PC-9 (cell line): ENCODE results near the gene MAST4. TPM values are rescaled to one million over a fixed set of nuclear protein-coding genes. Genes with fewer than 3 reads are reported as not detected.

Experiments
- BruUV-seq: library from RNA; stranded (reverse); fragments of 400-500 nt; replicated peaks from 2 replicates; lab custom pipeline; 2021; lab: Mats Ljungman, UMichigan
- CTCF ChIA-PET: fragments of 300-600 bp; sonication (Branson Sonifier 250); formaldehyde crosslinking; loops from one replicate; lab custom pipeline; 2022; ENCODE audit warnings: antibody characterized with exemption; lab: Charles Lee
- POLR2A ChIA-PET: fragments of 300-600 bp; sonication (Branson Sonifier 250); formaldehyde crosslinking; loops from one replicate; lab custom pipeline; 2022; ENCODE audit warnings: antibody characterized with exemption; ENCODE audit not compliant: unreplicated experiment; lab: Charles Lee
- DNase-seq, 2 experiments: peaks; one replicate each; pipeline versions ENCODE4 v3.0.0 to v3.0.0-alpha.2; 2015 to 2022; ENCODE audit warnings: mixed read lengths in 1 of 2
- H2AFZ ChIP-seq: fragments of 200-600 bp; sonication (generic); 2 replicates; pipeline ENCODE4 v1.8.1; 2017; ENCODE audit warnings: antibody characterized with exemption
- H3F3A ChIP-seq: fragments of 200-600 bp; sonication (generic); 2 replicates; pipeline ENCODE4 v1.8.1; 2017; ENCODE audit warnings: antibody characterized with exemption, mild to moderate bottlenecking, low read depth; ENCODE audit not compliant: insufficient read depth
- H3K27ac ChIP-seq: fragments of 200-600 bp; sonication (generic); 2 replicates; pipeline ENCODE4 v1.6.1; 2016; ENCODE audit warnings: mixed run types
- H3K27me3 ChIP-seq: fragments of 200-600 bp; sonication (generic); 2 replicates; pipeline ENCODE4 v1.6.1; 2016; ENCODE audit warnings: low read depth, mixed run types; ENCODE audit not compliant: insufficient read depth
- H3K36me3 ChIP-seq: fragments of 200-600 bp; sonication (generic); 2 replicates; pipeline ENCODE4 v1.6.1; 2016; ENCODE audit warnings: low read depth, mixed run types
- H3K4me1 ChIP-seq: fragments of 200-600 bp; sonication (generic); replicated peaks from 2 replicates; pipeline ENCODE4 v1.6.1; 2016; ENCODE audit warnings: mixed run types; ENCODE audit not compliant: insufficient read depth
- H3K4me2 ChIP-seq: fragments of 200-600 bp; sonication (generic); 2 replicates; pipeline ENCODE4 v1.6.1; 2017; ENCODE audit warnings: mixed run types
- H3K4me3 ChIP-seq: fragments of 200-600 bp; sonication (generic); 2 replicates; pipeline ENCODE4 v1.6.1; 2016; ENCODE audit warnings: mixed run types
- H3K79me2 ChIP-seq: fragments of 200-600 bp; sonication (generic); 2 replicates; pipeline ENCODE4 v1.6.1; 2017; ENCODE audit warnings: low read depth, mixed run types
- H3K9me2 ChIP-seq: fragments of 200-600 bp; sonication (generic); 2 replicates; pipeline ENCODE4 v1.8.1; 2017; ENCODE audit warnings: mild to moderate bottlenecking; ENCODE audit not compliant: insufficient read depth
- H3K9me3 ChIP-seq: fragments of 200-600 bp; sonication (generic); 2 replicates; pipeline ENCODE4 v1.8.1; 2016; ENCODE audit warnings: low read depth; ENCODE audit not compliant: insufficient read depth
- H4K20me1 ChIP-seq: fragments of 200-600 bp; sonication (generic); 2 replicates; pipeline ENCODE4 v1.8.1; 2017; ENCODE audit not compliant: insufficient read depth
- EZH2 ChIP-seq: fragments of 200-600 bp; sonication (generic); IDR thresholded peaks from 2 replicates; pipeline ENCODE4 v1.8.0; 2017; ENCODE audit warnings: antibody characterized with exemption, low read depth
- intact Hi-C: fragments of 100-400 bp; cut with micrococcal nuclease; formaldehyde crosslinking; loops from one replicate; pipeline ENCODE4 v1.10.0; 2022; ENCODE audit not compliant: unreplicated experiment
- total RNA-seq: library from RNA; stranded (reverse); gene quantifications from 2 replicates; pipeline ENCODE4 v1.2.3, GENCODE V29; 2021
- TF ChIP-seq, protein P1 (sequence below): fragments of 200-600 bp; sonication (generic); conservative IDR thresholded peaks from 2 replicates; pipeline ENCODE4 v1.6.1; 2017; ENCODE audit warnings: mixed run types, antibody characterized with exemption, mild to moderate bottlenecking, moderate library complexity

The MAST4 gene
- total RNA-seq, 1 experiment from 2014 or later, result 19.3 TPM

DNA sequence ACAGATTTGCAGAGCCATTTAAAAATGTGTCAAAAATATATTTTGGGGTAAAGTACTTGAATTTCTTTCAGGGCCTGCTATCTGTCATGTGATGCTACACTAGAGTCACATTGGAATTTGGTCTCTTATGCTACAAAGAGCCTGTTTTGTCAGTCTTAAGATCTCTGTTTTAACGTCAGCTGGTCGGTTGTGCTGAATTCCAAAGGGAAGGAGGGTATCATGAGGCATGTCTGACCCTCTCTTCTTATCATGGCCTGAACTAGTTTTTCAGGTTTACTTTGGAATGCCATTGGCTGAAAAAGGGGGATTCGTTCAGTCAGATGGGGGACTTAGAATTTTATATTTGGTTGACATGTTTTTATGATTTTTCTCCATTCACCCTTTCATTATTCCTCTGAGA lies 309.8 kb downstream of the MAST4 start:
- no peak for DNase-seq
- H3K9me2 ChIP-seq, result no peaks in the 10 kb centered on the region
- BruUV-seq, result no TSS peak
- no peaks in the 10 kb centered on the region for H3K79me2 ChIP-seq
- no peaks in the 10 kb centered on the region; the same call in 1 of the 2 replicates for H3K9me3 ChIP-seq
- no peak overlapping the region for H3K27ac ChIP-seq
- intact Hi-C loops, result no loop called here
- ChIA-PET CTCF (no interaction called here), POLR2A (no interaction called here)
- TF ChIP-seq EZH2, result no peak
- H3K27me3 ChIP-seq, result no peaks in the 10 kb centered on the region
- no peak overlapping the region for H3K4me3 ChIP-seq
- H3K36me3 ChIP-seq, result no peaks in the 10 kb centered on the region
- no peaks in the 10 kb centered on the region for H3F3A ChIP-seq
- H4K20me1 ChIP-seq, result no peaks in the 10 kb centered on the region
- no peak overlapping the region for H2AFZ ChIP-seq
- H3K4me1 ChIP-seq, result no peaks in the 10 kb centered on the region
- H3K4me2 ChIP-seq, result no peak overlapping the region

DNA sequence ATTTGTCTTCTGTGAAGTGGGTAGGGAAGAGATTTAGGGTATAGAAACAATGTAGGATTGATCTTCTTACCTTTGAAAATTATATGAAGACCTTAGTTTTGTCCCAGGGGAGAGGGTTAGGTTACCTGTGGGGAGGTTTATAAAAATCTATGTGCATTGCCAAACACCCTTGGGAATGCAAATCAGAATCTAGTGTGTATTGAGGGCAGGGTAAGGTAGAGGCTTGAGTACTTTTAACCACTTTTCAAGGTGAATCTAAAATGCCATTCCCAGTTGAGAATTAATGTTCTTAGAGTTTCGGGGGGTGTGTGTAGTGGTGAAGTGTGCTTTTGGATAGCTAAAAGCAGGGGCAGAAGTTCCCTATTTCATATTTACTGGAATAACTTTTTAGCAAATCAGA lies 312.0 kb downstream of the MAST4 start:
- POLR2A ChIA-PET, result no interaction called here
- BruUV-seq, result no TSS peak
- no peaks in the 10 kb centered on the region for H3K4me1 ChIP-seq
- TF ChIP-seq, protein P1, sequence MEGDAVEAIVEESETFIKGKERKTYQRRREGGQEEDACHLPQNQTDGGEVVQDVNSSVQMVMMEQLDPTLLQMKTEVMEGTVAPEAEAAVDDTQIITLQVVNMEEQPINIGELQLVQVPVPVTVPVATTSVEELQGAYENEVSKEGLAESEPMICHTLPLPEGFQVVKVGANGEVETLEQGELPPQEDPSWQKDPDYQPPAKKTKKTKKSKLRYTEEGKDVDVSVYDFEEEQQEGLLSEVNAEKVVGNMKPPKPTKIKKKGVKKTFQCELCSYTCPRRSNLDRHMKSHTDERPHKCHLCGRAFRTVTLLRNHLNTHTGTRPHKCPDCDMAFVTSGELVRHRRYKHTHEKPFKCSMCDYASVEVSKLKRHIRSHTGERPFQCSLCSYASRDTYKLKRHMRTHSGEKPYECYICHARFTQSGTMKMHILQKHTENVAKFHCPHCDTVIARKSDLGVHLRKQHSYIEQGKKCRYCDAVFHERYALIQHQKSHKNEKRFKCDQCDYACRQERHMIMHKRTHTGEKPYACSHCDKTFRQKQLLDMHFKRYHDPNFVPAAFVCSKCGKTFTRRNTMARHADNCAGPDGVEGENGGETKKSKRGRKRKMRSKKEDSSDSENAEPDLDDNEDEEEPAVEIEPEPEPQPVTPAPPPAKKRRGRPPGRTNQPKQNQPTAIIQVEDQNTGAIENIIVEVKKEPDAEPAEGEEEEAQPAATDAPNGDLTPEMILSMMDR, result no peak
- no peak for TF ChIP-seq EZH2
- intact Hi-C loops, result no loop called here
- H3K9me3 ChIP-seq, result no peaks in the 10 kb centered on the region; the same call in 1 of the 2 replicates
- H3F3A ChIP-seq, result no peaks in the 10 kb centered on the region
- no peaks in the 10 kb centered on the region for H3K79me2 ChIP-seq
- no peaks in the 10 kb centered on the region for H3K36me3 ChIP-seq
- CTCF ChIA-PET, result no interaction called here
- H3K27me3 ChIP-seq, result no peaks in the 10 kb centered on the region
- no peaks in the 10 kb centered on the region for H3K9me2 ChIP-seq
- H2AFZ ChIP-seq, result no peak overlapping the region
- no peak overlapping the region for H3K4me2 ChIP-seq
- H4K20me1 ChIP-seq, result no peaks in the 10 kb centered on the region
- no peak for DNase-seq
- H3K27ac ChIP-seq, result no peak overlapping the region
- H3K4me3 ChIP-seq, result no peak overlapping the region

DNA sequence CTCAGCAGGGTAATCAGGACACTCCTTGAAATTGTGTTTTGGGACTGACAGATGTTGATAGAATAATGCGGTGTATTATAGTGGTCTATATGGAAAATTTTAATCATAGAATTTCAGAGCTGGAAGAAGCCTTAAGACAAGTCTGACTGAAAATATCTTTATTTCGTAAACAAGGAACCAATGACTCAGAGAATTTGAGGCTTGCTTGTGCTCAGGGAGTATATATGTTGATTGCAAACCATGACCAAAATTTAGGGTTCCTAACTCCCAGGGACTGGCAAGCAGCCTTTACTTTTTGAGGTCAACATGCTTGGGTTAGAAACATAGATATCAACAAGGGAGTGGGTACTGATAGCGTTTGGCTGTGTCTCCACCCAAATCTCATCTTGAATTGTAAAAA lies 313.2 kb downstream of the MAST4 start:
- no TSS peak for BruUV-seq
- no peaks in the 10 kb centered on the region; the same call in 1 of the 2 replicates for H3K9me3 ChIP-seq
- no peak for TF ChIP-seq EZH2
- TF ChIP-seq, protein P1, result no peak
- intact Hi-C loops, result no loop called here
- no peaks in the 10 kb centered on the region for H3F3A ChIP-seq
- H3K4me2 ChIP-seq, result no peak overlapping the region
- H3K79me2 ChIP-seq, result no peaks in the 10 kb centered on the region
- no peaks in the 10 kb centered on the region for H3K9me2 ChIP-seq
- no peak overlapping the region for H3K4me3 ChIP-seq
- CTCF ChIA-PET, result no interaction called here
- H2AFZ ChIP-seq, result no peak overlapping the region
- H4K20me1 ChIP-seq, result no peaks in the 10 kb centered on the region
- no peaks in the 10 kb centered on the region for H3K27me3 ChIP-seq
- POLR2A ChIA-PET, result no interaction called here
- no peak for DNase-seq
- H3K36me3 ChIP-seq, result no peaks in the 10 kb centered on the region
- H3K4me1 ChIP-seq, result no peaks in the 10 kb centered on the region
- no peak overlapping the region for H3K27ac ChIP-seq

DNA sequence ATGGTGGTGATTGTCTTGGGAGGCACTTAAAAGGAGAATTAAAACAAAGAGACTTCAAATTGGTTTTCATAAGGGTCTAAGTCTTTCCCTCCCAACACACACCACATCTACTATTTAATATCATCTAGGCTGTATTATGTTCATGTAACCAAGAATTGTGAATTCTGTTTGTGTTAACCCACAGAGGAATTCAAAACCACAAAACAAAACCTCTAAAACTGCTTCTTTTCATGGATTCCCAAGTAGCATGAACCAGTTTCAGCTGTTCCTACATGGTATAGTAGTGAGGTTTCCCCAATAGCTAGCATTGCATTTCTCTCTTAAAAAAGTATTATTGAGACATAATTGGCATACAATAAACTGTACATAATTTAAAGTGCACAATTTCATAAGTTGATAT lies 316.6 kb downstream of the MAST4 start:
- BruUV-seq, result no TSS peak
- no peak for DNase-seq
- H3K9me3 ChIP-seq, result no peaks in the 10 kb centered on the region; the same call in 1 of the 2 replicates

More for the DNA sequence above, 316.6 kb downstream of the MAST4 start:
- Histone ChIP-seq H3K27ac (no peak overlapping the region), H3K4me3 (no peak overlapping the region), H3K9me2 (no peaks in the 10 kb centered on the region), H3K4me2 (no peak overlapping the region), H3K27me3 (no peaks in the 10 kb centered on the region), H4K20me1 (no peaks in the 10 kb centered on the region), H2AFZ (no peak overlapping the region), H3F3A (no peaks in the 10 kb centered on the region), H3K36me3 (no peaks in the 10 kb centered on the region), H3K4me1 (no peaks in the 10 kb centered on the region), H3K79me2 (no peaks in the 10 kb centered on the region)
- intact Hi-C loops, result no loop called here
- TF ChIP-seq EZH2, result no peak
- TF ChIP-seq, protein P1, result no peak
- POLR2A ChIA-PET, result no interaction called here
- CTCF ChIA-PET, result no interaction called here
